RKO (cell line): ENCODE measurements around the gene NCS1.

ENCODE experiments used
- DNase-seq: peaks from one replicate; pipeline ENCODE4 v3.0.0-alpha.2; 2016; ENCODE audit warnings: low spot score

Gene NCS1

GRCh38 chr9:130147910-130148309 is 24.3 kb upstream of the NCS1 start:
- no peak for DNase-seq

- no peak for DNase-seq
Observed at GRCh38 chr9:130149031-130149430, 23.2 kb upstream of the NCS1 start.

- no peak for DNase-seq
Observed at GRCh38 chr9:130149654-130150286, 22.4 kb upstream of the NCS1 start.

GRCh38 chr9:130150779-130151382 is 21.3 kb upstream of the NCS1 start:
- peak; percentile 90 for DNase-seq

GRCh38 chr9:130154816-130155215 is 17.4 kb upstream of the NCS1 start:
- DNase-seq = no peak

- no peak for DNase-seq
Observed at GRCh38 chr9:130155647-130156046, 16.6 kb upstream of the NCS1 start.

GRCh38 chr9:130156672-130157071 is 15.5 kb upstream of the NCS1 start:
- no peak for DNase-seq

GRCh38 chr9:130157079-130157478 is 15.1 kb upstream of the NCS1 start:
- no peak for DNase-seq

GRCh38 chr9:130158001-130158400 is 14.2 kb upstream of the NCS1 start:
- DNase-seq = no peak

- no peak for DNase-seq
Observed at GRCh38 chr9:130159057-130159456, 13.1 kb upstream of the NCS1 start.

- no peak for DNase-seq
Observed at GRCh38 chr9:130159915-130160670, 12.1 kb upstream of the NCS1 start.

- no peak for DNase-seq
Observed at GRCh38 chr9:130160862-130161470, 11.2 kb upstream of the NCS1 start.

- DNase-seq = no peak
Observed at GRCh38 chr9:130165579-130165978, 6.6 kb upstream of the NCS1 start.

- no peak for DNase-seq
Observed at GRCh38 chr9:130166399-130166798, 5.8 kb upstream of the NCS1 start.

- no peak for DNase-seq
Observed at GRCh38 chr9:130167927-130168326, 4.3 kb upstream of the NCS1 start.

GRCh38 chr9:130171226-130172148 is 717 bp upstream of the NCS1 start:
- no peak for DNase-seq

GRCh38 chr9:130172858-130173665 is 858 bp downstream of the NCS1 start:
- peak; percentile 75 for DNase-seq

GRCh38 chr9:130173666-130173983 is 1.4 kb downstream of the NCS1 start:
- DNase-seq = peak; percentile 55

- no peak for DNase-seq
Observed at GRCh38 chr9:130174025-130174424, 1.8 kb downstream of the NCS1 start.

GRCh38 chr9:130174920-130175321 is 2.7 kb downstream of the NCS1 start:
- DNase-seq = no peak

GRCh38 chr9:130175355-130175754 is 3.2 kb downstream of the NCS1 start:
- DNase-seq = no peak
